ENCODE data around the gene HTT. TPM values are rescaled to one million over a fixed set of nuclear protein-coding genes. Genes with fewer than 3 reads are reported as not detected.

HTT gene
- total RNA-seq, 4 donors from 2014 or later, result 49.6 to 155 (median 83.1) TPM

- H3K27ac ChIP-seq, result no peak overlapping the region
- H3K9me3 ChIP-seq, result no peaks in the 10 kb centered on the region
- intact Hi-C loops (cut with DNase I), result no loop called here
- WGBS, 2 donors, result 91 to 92% methylated on average over 11 of the region's 11 CpGs
- H3K4me1 ChIP-seq, result no peaks in the 10 kb centered on the region
- H3K4me3 ChIP-seq (replicated peaks in 1 of 3), result no peak overlapping the region
- peaks cover 31 to 32% of the 10 kb centered on the region in 2 donors for H3K36me3 ChIP-seq
- no peaks in the 10 kb centered on the region for H3K27me3 ChIP-seq
- TF ChIP-seq POLR2A (IDR thresholded peaks at IDR 0.05) (no peak), CTCF (IDR thresholded peaks at IDR 0.05) (no peak)
- no peak for DNase-seq
Observed at GRCh38 chr4:3176367-3177229, 102.1 kb downstream of the HTT start.

GRCh38 chr4:3177426-3177825, 102.9 kb downstream of the HTT start:
- H3K36me3 ChIP-seq, result peaks cover 36 to 39% of the 10 kb centered on the region in 2 donors
- TF ChIP-seq CTCF (IDR thresholded peaks at IDR 0.05) (no peak), POLR2A (IDR thresholded peaks at IDR 0.05) (no peak)
- no peak overlapping the region for H3K4me3 ChIP-seq (replicated peaks in 1 of 3)
- no peak for DNase-seq
- no peaks in the 10 kb centered on the region for H3K4me1 ChIP-seq
- intact Hi-C loops (cut with DNase I), result no loop called here
- no peak overlapping the region for H3K27ac ChIP-seq
- H3K9me3 ChIP-seq, result no peaks in the 10 kb centered on the region
- H3K27me3 ChIP-seq, result no peaks in the 10 kb centered on the region

- Histone ChIP-seq H3K9me3 (no peaks in the 10 kb centered on the region), H3K27me3 (no peaks in the 10 kb centered on the region), H3K27ac (no peak overlapping the region), H3K4me3 (replicated peaks in 1 of 3) (no peak overlapping the region), H3K4me1 (no peaks in the 10 kb centered on the region), H3K36me3 (peaks cover 37 to 41% of the 10 kb centered on the region in 2 donors)
- intact Hi-C loops (cut with DNase I), result no loop called here
- no peak for DNase-seq
- 92 to 95% methylated on average over 7 of the region's 7 CpGs for WGBS, 2 donors
- TF ChIP-seq CTCF (IDR thresholded peaks at IDR 0.05), result no peak
- TF ChIP-seq POLR2A (IDR thresholded peaks at IDR 0.05), result no peak
Observed at GRCh38 chr4:3177905-3178304, 103.4 kb downstream of the HTT start.

GRCh38 chr4:3178351-3178750, 103.9 kb downstream of the HTT start:
- TF ChIP-seq CTCF (IDR thresholded peaks at IDR 0.05), result no peak
- no peaks in the 10 kb centered on the region for H3K9me3 ChIP-seq
- no peaks in the 10 kb centered on the region for H3K27me3 ChIP-seq
- no peak overlapping the region for H3K27ac ChIP-seq
- WGBS, 2 donors, result 92 to 96% methylated on average over 9 of the region's 9 CpGs
- no peaks in the 10 kb centered on the region for H3K4me1 ChIP-seq
- H3K36me3 ChIP-seq, result peaks cover 37 to 40% of the 10 kb centered on the region in 2 donors
- no peak overlapping the region for H3K4me3 ChIP-seq (replicated peaks in 1 of 3)
- intact Hi-C loops (cut with DNase I), result no loop called here
- DNase-seq, result no peak

GRCh38 chr4:3179126-3179706, 104.7 kb downstream of the HTT start:
- Histone ChIP-seq H3K36me3 (peaks cover 41 to 43% of the 10 kb centered on the region in 2 donors), H3K4me1 (no peaks in the 10 kb centered on the region)
- TF ChIP-seq POLR2A (IDR thresholded peaks at IDR 0.05) (no peak), CTCF (IDR thresholded peaks at IDR 0.05) (no peak)

More at GRCh38 chr4:3179126-3179706, 104.7 kb downstream of the HTT start:
- no peak overlapping the region for H3K27ac ChIP-seq
- H3K27me3 ChIP-seq, result no peaks in the 10 kb centered on the region
- intact Hi-C loops (cut with DNase I), result no loop called here
- 84 to 85% methylated on average over 12 of the region's 12 CpGs for WGBS, 2 donors
- no peaks in the 10 kb centered on the region for H3K9me3 ChIP-seq
- H3K4me3 ChIP-seq (replicated peaks in 1 of 3), result no peak overlapping the region
- no peak for DNase-seq
